Astrocyte (in vitro differentiated cells and primary cell): ENCODE results near the gene PAMR1. TPM values are rescaled to one million over a fixed set of nuclear protein-coding genes. Genes with fewer than 3 reads are reported as not detected.

ENCODE experiments used
- DNase-seq: peaks from one replicate; pipeline ENCODE4 v3.0.0-alpha.2; 2010; ENCODE audit warnings: low read depth
- FAIRE-seq: peaks from 2 replicates; lab custom pipeline; 2011; peaks lifted over from hg19 to GRCh38; lab: Jason Lieb, UNC
- H2AFZ ChIP-seq: 2 replicates; pipeline ENCODE4 v1.6.0; 2012; ENCODE audit warnings: low read depth, low read length, inconsistent platforms
- H3K27ac ChIP-seq: 2 replicates; pipeline ENCODE4 v1.5.1; 2011; ENCODE audit warnings: low read depth, low read length, inconsistent platforms
- H3K27me3 ChIP-seq: 2 replicates; pipeline ENCODE4 v1.6.0; 2011; ENCODE audit warnings: low read length, inconsistent platforms; ENCODE audit not compliant: insufficient read depth
- H3K36me3 ChIP-seq: 2 replicates; pipeline ENCODE4 v1.5.1; 2011; ENCODE audit warnings: low read length, inconsistent platforms; ENCODE audit not compliant: insufficient read depth
- H3K4me1 ChIP-seq: 2 replicates; pipeline ENCODE4 v1.5.1; 2011; ENCODE audit warnings: low read length, inconsistent platforms; ENCODE audit not compliant: insufficient read depth
- H3K4me2 ChIP-seq: 2 replicates; pipeline ENCODE4 v1.6.0; 2012; ENCODE audit warnings: low read length, inconsistent platforms
- H3K4me3 ChIP-seq: 2 replicates; pipeline ENCODE4 v1.5.1; 2011; ENCODE audit warnings: low read depth, mild to moderate bottlenecking, low read length, inconsistent platforms; ENCODE audit not compliant: insufficient read depth
- H3K79me2 ChIP-seq: 2 replicates; pipeline ENCODE4 v1.6.0; 2012; ENCODE audit warnings: mild to moderate bottlenecking, low read length, inconsistent platforms; ENCODE audit not compliant: insufficient read depth
- H3K9ac ChIP-seq: 2 replicates; pipeline ENCODE4 v1.6.0; 2012; ENCODE audit warnings: mild to moderate bottlenecking, low read length, inconsistent platforms
- H3K9me3 ChIP-seq: 2 replicates; pipeline ENCODE4 v1.5.1; 2012; ENCODE audit warnings: low read depth, mild to moderate bottlenecking, low read length, inconsistent platforms; ENCODE audit not compliant: insufficient read depth
- H4K20me1 ChIP-seq: 2 replicates; pipeline ENCODE4 v1.6.0; 2012; ENCODE audit warnings: low read length, inconsistent platforms; ENCODE audit not compliant: insufficient read depth
- H3K27ac Mint-ChIP-seq: one replicate; pipeline ENCODE4 v1.8.0; 2021; ENCODE audit warnings: mild to moderate bottlenecking, mixed read lengths; ENCODE audit not compliant: unreplicated experiment
- H3K27me3 Mint-ChIP-seq: one replicate; pipeline ENCODE4 v1.8.0; 2021; ENCODE audit warnings: low read depth, mixed read lengths; ENCODE audit not compliant: unreplicated experiment
- H3K36me3 Mint-ChIP-seq: one replicate; pipeline ENCODE4 v1.8.0; 2021; ENCODE audit warnings: low read depth, mixed read lengths; ENCODE audit not compliant: unreplicated experiment
- H3K4me1 Mint-ChIP-seq: one replicate; pipeline ENCODE4 v1.8.0; 2021; ENCODE audit warnings: low read depth, mixed read lengths; ENCODE audit not compliant: unreplicated experiment
- H3K4me3 Mint-ChIP-seq: one replicate; pipeline ENCODE4 v1.8.0; 2021; ENCODE audit warnings: mild to moderate bottlenecking, moderate library complexity, mixed read lengths; ENCODE audit not compliant: unreplicated experiment
- H3K9me3 Mint-ChIP-seq: one replicate; pipeline ENCODE4 v1.8.0; 2021; ENCODE audit warnings: mild to moderate bottlenecking, mixed read lengths; ENCODE audit not compliant: unreplicated experiment
- CTCF ChIP-seq: IDR thresholded peaks from 2 replicates; pipeline ENCODE4 v1.5.1; 2011; ENCODE audit warnings: low read depth, mild to moderate bottlenecking, inconsistent platforms, low read length, moderate library complexity; ENCODE audit not compliant: insufficient read depth
- EZH2 ChIP-seq: IDR thresholded peaks from 2 replicates; pipeline ENCODE4 v1.6.1; 2012; ENCODE audit warnings: mild to moderate bottlenecking, low read length, inconsistent platforms; ENCODE audit not compliant: insufficient read depth
- total RNA-seq: library from RNA; stranded (reverse); gene quantifications from 2 replicates; pipeline ENCODE4 v1.2.1, GENCODE V29; 2021

Gene PAMR1
- total RNA-seq, 1 donor from 2014 or later, result 12.6 TPM

GRCh38 chr11:35526370-35526792 is 965 bp upstream of the PAMR1 start:
- Histone ChIP-seq H3K4me2 (peak overlapping the region; percentile 92), H3K9me3 (no peaks in the 10 kb centered on the region), H3K27ac (no peak overlapping the region), H3K4me3 (peak overlapping the region; percentile 63), H3K79me2 (no peaks in the 10 kb centered on the region), H3K36me3 (no peaks in the 10 kb centered on the region), H3K27me3 (no peaks in the 10 kb centered on the region), H2AFZ (no peak overlapping the region), H3K9ac (peak overlapping the region; percentile 82), H3K4me1 (peaks cover 40% of the 10 kb centered on the region), H4K20me1 (no peaks in the 10 kb centered on the region)
- Mint-ChIP-seq H3K36me3 (no peaks in the 10 kb centered on the region), H3K27ac (peak overlapping the region; percentile 42), H3K9me3 (peaks cover 4% of the 10 kb centered on the region), H3K27me3 (peaks cover 15% of the 10 kb centered on the region), H3K4me3 (peak overlapping the region; percentile 74), H3K4me1 (peaks cover 33% of the 10 kb centered on the region)
- TF ChIP-seq EZH2 (no peak), CTCF (no peak)
- FAIRE-seq, result peak; percentile 45
- no peak for DNase-seq

- no peaks in the 10 kb centered on the region for H3K79me2 ChIP-seq
- peaks cover 2% of the 10 kb centered on the region for H3K36me3 Mint-ChIP-seq
- no peaks in the 10 kb centered on the region for H3K9me3 Mint-ChIP-seq
- H3K27me3 Mint-ChIP-seq, result peaks cover 15% of the 10 kb centered on the region
- no peaks in the 10 kb centered on the region for H3K27me3 ChIP-seq
- peak overlapping the region; percentile 82 for H3K9ac ChIP-seq
- H3K4me2 ChIP-seq, result peak overlapping the region; percentile 92
- H3K9me3 ChIP-seq, result no peaks in the 10 kb centered on the region
- DNase-seq, result no peak
- peak overlapping the region; percentile 63 for H3K4me3 ChIP-seq
- H4K20me1 ChIP-seq, result no peaks in the 10 kb centered on the region
- H3K36me3 ChIP-seq, result no peaks in the 10 kb centered on the region
- peak overlapping the region; percentile 36 for H2AFZ ChIP-seq
- peak overlapping the region; percentile 74 for H3K4me3 Mint-ChIP-seq
- TF ChIP-seq EZH2 (no peak), CTCF (no peak)
- peak overlapping the region; percentile 47 for H3K27ac Mint-ChIP-seq
- H3K4me1 Mint-ChIP-seq, result peaks cover 26% of the 10 kb centered on the region
- H3K4me1 ChIP-seq, result peaks cover 24% of the 10 kb centered on the region
- H3K27ac ChIP-seq, result peak overlapping the region; percentile 59
- peak; percentile 50 for FAIRE-seq
Observed at GRCh38 chr11:35524780-35525179, 636 bp downstream of the PAMR1 start.

- H3K4me1 Mint-ChIP-seq, result peaks cover 20% of the 10 kb centered on the region
- peak overlapping the region; percentile 47 for H3K27ac Mint-ChIP-seq
- Histone ChIP-seq H3K27me3 (no peaks in the 10 kb centered on the region), H3K79me2 (no peaks in the 10 kb centered on the region), H3K36me3 (no peaks in the 10 kb centered on the region), H3K4me3 (no peak overlapping the region), H3K4me1 (peaks cover 20% of the 10 kb centered on the region), H3K27ac (no peak overlapping the region), H2AFZ (no peak overlapping the region), H3K9me3 (no peaks in the 10 kb centered on the region), H4K20me1 (no peaks in the 10 kb centered on the region), H3K9ac (no peak overlapping the region), H3K4me2 (peak overlapping the region; percentile 92)
- peaks cover 2% of the 10 kb centered on the region for H3K36me3 Mint-ChIP-seq
- H3K4me3 Mint-ChIP-seq, result no peak overlapping the region
- FAIRE-seq, result no peak
- H3K9me3 Mint-ChIP-seq, result no peaks in the 10 kb centered on the region
- no peak for TF ChIP-seq CTCF
- no peak for TF ChIP-seq EZH2
- DNase-seq, result no peak
- peaks cover 15% of the 10 kb centered on the region for H3K27me3 Mint-ChIP-seq
Observed at GRCh38 chr11:35523861-35524260, 1.6 kb downstream of the PAMR1 start.
